Endothelial cell (in vitro differentiated cells): ENCODE data around the gene NTRK2. TPM values are rescaled to one million over a fixed set of nuclear protein-coding genes. Genes with fewer than 3 reads are reported as not detected.
A peak's percentile ranks its signal among the peaks of the same experiment; 100 is the strongest.

Experiments
- DNase-seq: peaks from one replicate; pipeline ENCODE4 v3.0.0; 2021; ENCODE audit warnings: low spot score
- H3K27ac Mint-ChIP-seq: one replicate; pipeline ENCODE4 v1.8.0; 2021; ENCODE audit warnings: mixed read lengths, inconsistent platforms; ENCODE audit not compliant: unreplicated experiment
- H3K27me3 Mint-ChIP-seq: one replicate; pipeline ENCODE4 v1.8.0; 2021; ENCODE audit warnings: mild to moderate bottlenecking, moderate library complexity, mixed read lengths, inconsistent platforms; ENCODE audit not compliant: unreplicated experiment
- H3K36me3 Mint-ChIP-seq: one replicate; pipeline ENCODE4 v1.8.0; 2021; ENCODE audit warnings: mild to moderate bottlenecking, low read depth, mixed read lengths, inconsistent platforms; ENCODE audit not compliant: unreplicated experiment
- H3K4me1 Mint-ChIP-seq: one replicate; pipeline ENCODE4 v1.8.0; 2021; ENCODE audit warnings: mild to moderate bottlenecking, mixed read lengths, inconsistent platforms; ENCODE audit not compliant: unreplicated experiment
- H3K4me3 Mint-ChIP-seq: one replicate; pipeline ENCODE4 v1.8.0; 2021; ENCODE audit warnings: mild to moderate bottlenecking, mixed read lengths, inconsistent platforms; ENCODE audit not compliant: unreplicated experiment
- H3K9me3 Mint-ChIP-seq: one replicate; pipeline ENCODE4 v1.8.0; 2021; ENCODE audit warnings: mixed read lengths, inconsistent platforms; ENCODE audit not compliant: unreplicated experiment
- total RNA-seq: library from RNA; stranded (reverse); fragmentation: NEBNext Ultra II Directional; extraction: Animal tissue kit (Norgen Biotek cat#: 25700); gene quantifications from one replicate; pipeline ENCODE4 v1.2.1, GENCODE V29; 2021; ENCODE audit not compliant: unreplicated experiment
- TF ChIP-seq, protein P1 (sequence below): fragments of 200-600 bp; sonication (generic); IDR thresholded peaks from one replicate; pipeline ENCODE4 v1.5.0; 2021; ENCODE audit warnings: antibody characterized with exemption; ENCODE audit not compliant: unreplicated experiment

Gene NTRK2
- total RNA-seq, 1 donor from 2014 or later: not detected

GRCh38 chr9:84850830-84851392 is 181.4 kb downstream of the NTRK2 start:
- no peak overlapping the region for H3K27ac Mint-ChIP-seq
- H3K4me3 Mint-ChIP-seq: no peak overlapping the region
- H3K4me1 Mint-ChIP-seq: peaks cover 12% of the 10 kb centered on the region
- H3K36me3 Mint-ChIP-seq: no peaks in the 10 kb centered on the region
- H3K27me3 Mint-ChIP-seq: no peaks in the 10 kb centered on the region
- no peaks in the 10 kb centered on the region for H3K9me3 Mint-ChIP-seq
- TF ChIP-seq, protein P1, sequence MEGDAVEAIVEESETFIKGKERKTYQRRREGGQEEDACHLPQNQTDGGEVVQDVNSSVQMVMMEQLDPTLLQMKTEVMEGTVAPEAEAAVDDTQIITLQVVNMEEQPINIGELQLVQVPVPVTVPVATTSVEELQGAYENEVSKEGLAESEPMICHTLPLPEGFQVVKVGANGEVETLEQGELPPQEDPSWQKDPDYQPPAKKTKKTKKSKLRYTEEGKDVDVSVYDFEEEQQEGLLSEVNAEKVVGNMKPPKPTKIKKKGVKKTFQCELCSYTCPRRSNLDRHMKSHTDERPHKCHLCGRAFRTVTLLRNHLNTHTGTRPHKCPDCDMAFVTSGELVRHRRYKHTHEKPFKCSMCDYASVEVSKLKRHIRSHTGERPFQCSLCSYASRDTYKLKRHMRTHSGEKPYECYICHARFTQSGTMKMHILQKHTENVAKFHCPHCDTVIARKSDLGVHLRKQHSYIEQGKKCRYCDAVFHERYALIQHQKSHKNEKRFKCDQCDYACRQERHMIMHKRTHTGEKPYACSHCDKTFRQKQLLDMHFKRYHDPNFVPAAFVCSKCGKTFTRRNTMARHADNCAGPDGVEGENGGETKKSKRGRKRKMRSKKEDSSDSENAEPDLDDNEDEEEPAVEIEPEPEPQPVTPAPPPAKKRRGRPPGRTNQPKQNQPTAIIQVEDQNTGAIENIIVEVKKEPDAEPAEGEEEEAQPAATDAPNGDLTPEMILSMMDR: no peak
- no peak for DNase-seq

GRCh38 chr9:84851935-84852585 is 182.5 kb downstream of the NTRK2 start:
- peaks cover 2% of the 10 kb centered on the region for H3K27me3 Mint-ChIP-seq
- no peaks in the 10 kb centered on the region for H3K36me3 Mint-ChIP-seq
- TF ChIP-seq, protein P1: no peak
- H3K27ac Mint-ChIP-seq: peak overlapping the region; percentile 76
- peaks cover 12% of the 10 kb centered on the region for H3K4me1 Mint-ChIP-seq
- H3K4me3 Mint-ChIP-seq: no peak overlapping the region
- no peak for DNase-seq
- H3K9me3 Mint-ChIP-seq: no peaks in the 10 kb centered on the region

DNA sequence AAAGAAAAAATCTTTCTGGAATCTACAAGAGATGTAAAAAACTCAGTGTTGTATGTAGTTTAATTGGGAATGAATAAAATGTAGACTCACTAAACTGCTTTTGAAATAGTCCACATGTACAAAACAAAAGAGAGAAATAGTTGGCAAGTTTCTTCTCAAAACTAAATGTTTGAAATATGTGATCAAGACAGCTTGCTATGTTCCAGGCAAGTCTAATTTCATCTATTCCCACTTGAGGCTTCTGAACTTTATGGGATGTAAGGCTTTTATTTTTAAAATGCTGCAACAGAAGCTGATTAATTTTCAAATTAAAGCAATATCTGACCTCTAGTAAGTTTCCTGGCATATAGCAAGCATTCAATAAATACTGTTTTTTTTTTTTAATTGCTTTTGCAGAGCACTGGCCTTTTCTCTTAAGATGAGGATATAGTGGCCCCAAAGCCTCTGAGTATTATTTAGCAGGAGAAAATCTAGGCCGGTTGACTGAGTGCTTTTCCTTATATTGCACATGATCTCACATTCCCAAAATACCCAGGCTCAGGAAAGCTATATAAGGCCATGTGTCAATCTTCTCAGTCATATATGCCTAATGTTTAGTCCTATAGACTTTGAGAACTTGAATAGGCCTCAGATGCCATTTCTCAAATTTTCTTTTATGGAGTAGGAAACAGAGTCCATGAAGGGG is 183.2 kb downstream of the NTRK2 start:
- H3K4me1 Mint-ChIP-seq: peaks cover 12% of the 10 kb centered on the region

GRCh38 chr9:84856181-84856632 is 186.7 kb downstream of the NTRK2 start:
- DNase-seq: no peak

More for the DNA sequence above, 183.2 kb downstream of the NTRK2 start:
- Mint-ChIP-seq H3K27me3 (peaks cover 2% of the 10 kb centered on the region), H3K27ac (no peak overlapping the region), H3K36me3 (no peaks in the 10 kb centered on the region), H3K9me3 (no peaks in the 10 kb centered on the region), H3K4me3 (no peak overlapping the region)
- DNase-seq: no peak
- TF ChIP-seq, protein P1: no peak

More at GRCh38 chr9:84856181-84856632, 186.7 kb downstream of the NTRK2 start:
- no peak overlapping the region for H3K4me3 Mint-ChIP-seq
- peaks cover 16% of the 10 kb centered on the region for H3K4me1 Mint-ChIP-seq
- peaks cover 3% of the 10 kb centered on the region for H3K27me3 Mint-ChIP-seq
- no peaks in the 10 kb centered on the region for H3K36me3 Mint-ChIP-seq
- TF ChIP-seq, protein P1: no peak
- H3K9me3 Mint-ChIP-seq: no peaks in the 10 kb centered on the region
- H3K27ac Mint-ChIP-seq: no peak overlapping the region
